C1 segment of cervical spinal cord (tissue), 14 donors: ENCODE results near the gene BABAM2.

Experiments
- DNase-seq, 14 donors: peaks; one replicate each; lab custom pipeline; 2025; lab: John Stamatoyannopoulos, UW

Gene BABAM2

DNA sequence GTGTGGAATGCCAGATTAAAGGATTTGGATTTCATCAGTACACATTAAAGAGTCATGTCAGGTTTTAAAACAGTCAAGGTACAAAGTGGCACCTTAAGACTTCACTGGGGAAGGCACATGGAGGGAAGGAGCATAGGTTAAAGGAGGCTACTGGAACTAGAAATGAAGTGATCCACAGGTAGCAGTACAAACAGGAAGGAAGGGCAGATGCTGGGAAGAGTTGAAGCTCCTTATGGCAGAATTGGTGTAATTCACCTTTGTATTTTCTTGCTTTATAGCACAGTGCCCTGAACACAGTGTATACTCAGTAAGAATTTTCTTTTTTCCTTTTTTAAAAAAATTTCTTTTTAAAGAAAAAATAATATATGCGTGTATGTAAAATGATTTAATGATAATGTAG lies 177.1 kb downstream of the BABAM2 start:
- no peak for DNase-seq

DNA sequence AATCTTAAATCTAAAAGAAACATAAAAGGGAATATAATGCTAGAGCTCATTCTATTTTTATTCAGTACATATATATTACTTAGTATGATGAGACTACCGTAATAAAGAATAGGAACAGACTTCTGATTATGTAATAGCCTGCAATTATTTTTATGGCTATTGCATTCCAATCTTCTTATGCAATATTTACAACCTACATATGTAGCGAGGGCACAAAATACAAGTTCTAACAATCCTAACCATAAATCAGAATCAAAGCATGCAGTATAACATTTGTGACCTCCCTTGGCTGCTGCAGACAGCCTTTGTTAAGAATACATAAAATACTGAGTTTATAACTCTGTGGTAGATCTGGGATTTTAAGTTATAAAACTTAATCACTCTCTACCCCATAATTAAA lies 177.6 kb downstream of the BABAM2 start:
- DNase-seq = no peak

DNA sequence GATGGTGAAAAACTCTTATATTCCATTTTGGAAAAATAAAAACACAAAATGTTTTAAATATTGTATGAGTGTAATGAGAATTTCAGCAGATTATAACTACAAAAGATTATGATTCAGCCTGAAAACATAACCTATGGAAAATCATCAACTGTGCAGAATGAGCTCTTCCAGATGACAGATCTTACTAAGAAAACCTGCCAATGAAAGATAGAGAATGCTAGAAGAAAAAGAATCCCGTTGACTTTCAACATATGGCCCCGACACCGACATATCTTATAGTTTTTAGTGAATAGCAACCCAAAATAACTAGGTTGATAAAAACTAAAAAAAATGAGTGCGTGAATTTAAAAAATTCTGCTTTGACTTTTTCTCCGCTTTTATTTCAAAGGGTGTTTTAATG lies 178.0 kb downstream of the BABAM2 start:
- no peak for DNase-seq

DNA sequence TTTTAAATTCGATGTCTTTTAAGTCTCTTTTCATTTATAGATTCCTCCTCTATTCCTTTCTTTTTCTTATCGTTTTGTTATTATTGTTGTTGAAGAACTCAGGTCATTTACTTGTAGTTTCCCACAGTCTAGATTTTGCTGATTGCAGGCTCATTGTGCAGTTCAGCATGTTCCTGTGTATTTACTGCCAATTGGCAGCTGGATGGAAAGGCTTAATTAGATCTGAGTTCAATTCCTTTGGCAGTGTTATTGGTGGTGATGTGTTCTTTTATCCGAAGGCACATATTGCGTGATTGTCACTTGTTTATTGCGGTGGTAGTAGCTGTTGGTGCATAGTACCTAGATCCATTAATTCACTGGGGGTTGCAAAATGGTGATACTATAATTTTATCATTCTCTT lies 180.7 kb downstream of the BABAM2 start:
- no peak for DNase-seq

DNA sequence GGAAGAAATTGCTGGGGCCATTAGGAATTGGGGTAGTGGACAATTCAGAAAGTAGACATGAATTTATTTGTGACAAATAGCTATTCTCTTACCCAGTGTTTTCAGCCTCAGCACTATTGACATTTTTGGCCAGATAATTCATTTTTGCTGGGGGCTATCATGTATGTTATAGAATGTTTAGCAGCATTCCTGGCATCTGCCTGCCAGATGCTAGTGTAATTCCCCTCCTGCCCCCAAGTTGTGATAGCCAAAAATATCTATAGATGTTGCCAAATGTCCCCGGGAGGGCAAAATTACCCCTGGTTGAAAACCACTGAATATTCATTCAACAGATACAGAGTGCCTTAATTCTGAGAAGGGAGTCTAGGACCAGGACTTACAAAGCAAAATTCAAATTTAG lies 183.6 kb downstream of the BABAM2 start:
- DNase-seq = no peak

DNA sequence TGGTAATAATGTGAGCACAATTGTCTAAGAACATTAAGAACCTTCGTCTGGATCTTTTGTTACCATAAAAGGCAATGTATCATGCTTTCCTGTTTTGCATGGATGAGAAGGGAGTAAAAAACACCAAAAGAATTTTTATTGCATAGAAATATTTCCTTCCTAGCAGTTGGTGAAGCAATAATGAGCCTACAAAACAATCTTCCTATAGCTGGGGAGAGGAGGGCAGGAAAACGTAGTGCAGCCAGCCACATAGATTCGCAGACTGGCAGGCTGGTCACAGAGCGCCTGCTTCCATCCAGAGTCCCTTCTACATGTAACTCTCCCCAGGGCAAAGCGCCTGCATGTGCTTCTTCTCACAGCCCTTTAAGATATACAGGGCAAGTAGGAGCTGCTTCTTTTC lies 190.4 kb downstream of the BABAM2 start:
- no peak for DNase-seq

DNA sequence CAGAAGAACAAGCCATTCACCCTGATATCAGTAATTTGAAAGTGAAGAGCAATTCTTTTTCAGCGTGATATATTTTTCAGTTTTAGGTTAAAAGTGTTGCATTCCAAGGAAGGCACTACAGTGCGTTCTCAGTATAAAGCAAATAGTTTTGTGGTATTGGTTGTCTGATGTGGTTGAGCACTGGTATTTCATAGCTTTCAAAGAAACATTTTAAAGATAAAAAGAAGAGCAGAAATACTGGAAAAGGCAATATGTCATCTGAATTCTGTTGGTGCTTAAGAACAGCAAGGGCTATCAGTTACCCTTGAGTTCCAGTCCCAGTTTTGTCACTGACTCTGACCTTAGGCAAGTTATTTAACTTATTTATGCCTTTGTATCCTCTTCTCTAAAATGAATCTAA lies 191.6 kb downstream of the BABAM2 start:
- DNase-seq = no peak

DNA sequence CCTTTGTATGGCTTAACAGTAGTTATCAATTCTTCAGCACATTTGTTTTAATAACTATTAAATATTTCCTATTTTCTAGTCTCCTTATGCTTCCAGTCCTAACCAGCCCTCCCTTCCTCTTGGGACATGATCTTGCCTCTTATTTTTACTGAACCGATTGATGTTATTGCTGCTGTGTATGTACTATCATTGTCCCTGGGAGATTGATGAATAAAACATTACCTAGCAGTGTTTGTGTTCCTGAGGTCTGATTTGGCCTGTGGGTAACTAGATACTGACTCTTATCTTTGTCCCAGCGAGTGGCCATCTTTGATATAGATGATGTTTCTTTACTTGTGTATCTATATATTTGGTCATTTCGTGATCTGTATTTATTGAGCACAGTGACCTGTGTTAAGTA lies 192.9 kb downstream of the BABAM2 start:
- DNase-seq = no peak

DNA sequence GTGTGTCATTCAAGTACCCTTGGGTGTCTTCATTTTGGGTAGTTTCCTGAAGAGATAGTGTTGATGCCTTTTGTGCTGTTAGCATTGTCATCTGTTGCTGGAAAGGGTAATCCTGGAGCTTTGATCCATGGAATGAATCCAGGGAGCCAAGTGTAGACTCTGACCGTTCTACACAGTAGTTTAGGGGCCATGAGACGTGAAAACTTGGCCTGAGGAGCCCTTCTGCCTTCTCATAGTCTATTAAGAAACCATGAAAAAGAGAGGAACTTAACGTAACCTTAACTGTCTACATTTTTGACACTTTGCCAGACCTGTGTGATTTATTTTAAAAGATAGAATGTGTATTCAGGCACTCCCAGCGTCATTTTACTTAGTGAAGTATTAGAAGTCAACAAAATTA lies 194.0 kb downstream of the BABAM2 start:
- DNase-seq = no peak

DNA sequence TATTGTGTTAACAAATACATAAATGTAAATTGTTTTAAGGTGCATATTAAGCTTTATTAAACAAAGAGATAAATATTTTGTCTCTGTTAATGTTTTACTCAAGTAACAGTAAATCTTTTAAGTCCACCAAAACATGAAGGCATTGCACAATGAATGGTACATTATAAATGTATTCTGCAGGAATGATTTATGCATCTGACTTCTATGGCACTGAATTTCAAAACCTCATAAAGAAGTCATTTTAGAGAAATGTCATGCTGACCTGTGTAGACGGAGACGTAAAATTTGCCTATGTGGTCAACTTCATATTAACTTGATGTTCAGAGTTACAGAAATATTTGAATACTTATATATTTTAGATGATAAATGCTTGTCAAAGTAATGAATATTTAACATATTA lies 194.7 kb downstream of the BABAM2 start:
- no peak for DNase-seq

DNA sequence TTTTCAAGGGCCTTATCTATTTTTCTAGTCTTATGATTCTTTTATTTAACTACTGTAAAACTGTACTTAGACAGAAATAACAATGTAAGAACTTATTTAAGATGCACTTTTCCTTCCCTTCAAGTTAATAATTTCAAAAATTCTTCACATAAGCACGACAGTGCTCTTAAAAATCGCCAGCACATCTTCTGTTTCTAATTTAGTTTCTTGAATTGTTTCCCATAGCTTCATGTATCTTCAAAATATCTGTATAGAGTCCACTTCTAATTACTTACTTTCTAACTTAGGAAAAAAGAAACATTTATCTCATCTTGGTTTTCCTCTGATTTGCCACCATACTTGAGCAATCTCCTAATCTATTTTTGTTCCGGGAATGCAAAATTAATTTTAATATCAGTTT lies 196.1 kb downstream of the BABAM2 start:
- no peak for DNase-seq

DNA sequence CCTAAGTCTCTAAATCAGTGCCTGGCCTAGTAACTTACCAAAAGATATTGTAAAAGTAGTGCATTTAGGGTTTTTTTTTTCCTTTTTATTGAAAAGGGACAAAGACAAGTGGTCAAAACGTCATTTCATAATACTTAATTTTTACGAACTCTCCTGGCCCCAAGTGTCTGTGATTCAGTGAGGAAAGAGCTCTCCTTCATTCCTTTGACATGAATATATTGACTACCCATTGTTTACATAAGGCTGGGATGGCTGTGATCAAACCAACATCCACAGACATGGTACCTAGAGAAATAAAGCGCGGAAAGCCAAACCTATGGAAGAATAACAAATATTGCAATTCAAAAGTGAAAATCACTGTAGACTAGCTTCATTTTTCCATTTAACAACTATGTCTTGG lies 198.4 kb downstream of the BABAM2 start:
- no peak for DNase-seq

DNA sequence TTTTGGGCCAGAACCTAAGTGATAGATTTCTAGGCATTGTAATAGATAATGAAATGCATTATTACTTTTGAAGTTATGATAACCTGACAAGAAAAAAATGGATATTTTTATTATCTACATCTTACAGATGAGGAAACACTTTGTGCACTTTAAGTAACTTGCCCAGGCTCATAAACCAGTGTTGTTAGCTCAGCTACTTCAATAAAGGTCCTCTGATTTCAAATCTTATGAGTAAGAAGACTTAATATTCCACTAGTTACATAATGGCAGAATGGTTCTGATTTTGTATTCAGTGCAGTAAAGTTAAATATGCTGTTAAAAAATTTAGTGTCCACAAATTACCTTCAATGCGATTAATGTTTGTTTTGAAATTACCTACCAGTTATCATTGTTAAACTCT lies 199.0 kb downstream of the BABAM2 start:
- no peak for DNase-seq

DNA sequence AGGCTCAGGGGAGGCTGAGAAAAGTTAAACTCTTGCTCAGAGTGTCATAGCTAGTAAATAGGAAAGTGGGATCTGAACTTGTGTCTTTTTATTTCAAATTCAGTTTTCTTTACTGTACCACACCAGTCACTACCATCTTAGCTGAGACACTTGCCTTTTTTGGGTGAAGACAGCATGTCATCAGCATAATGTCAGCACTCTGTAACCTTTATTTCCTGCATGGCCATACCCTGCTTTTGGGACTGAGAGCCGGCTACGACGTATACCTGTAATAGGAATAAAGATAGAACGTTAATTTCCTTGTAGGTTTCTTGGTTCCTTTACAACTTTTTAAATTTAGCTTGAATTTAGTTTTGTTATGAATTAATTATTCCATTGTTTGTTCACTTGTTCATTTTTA lies 202.8 kb downstream of the BABAM2 start:
- DNase-seq = no peak

DNA sequence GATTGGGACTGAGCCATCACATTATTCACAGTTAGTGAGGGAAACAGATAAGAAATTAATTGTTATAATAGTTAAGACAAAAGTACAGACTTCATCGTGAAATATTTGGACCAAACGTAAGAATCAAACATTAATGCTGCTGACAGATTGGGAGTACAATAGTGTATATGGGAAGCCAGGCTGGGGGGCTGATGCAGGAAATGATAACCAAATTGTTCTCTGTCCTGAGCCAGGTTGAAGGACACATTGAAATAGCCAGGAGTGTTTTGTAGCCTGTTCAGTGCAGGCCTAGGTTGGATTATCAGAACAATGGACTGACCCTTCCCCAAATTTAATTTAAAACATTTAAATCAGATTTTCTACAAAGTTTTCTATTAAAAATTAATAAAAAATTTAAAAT lies 203.2 kb downstream of the BABAM2 start:
- DNase-seq = no peak

DNA sequence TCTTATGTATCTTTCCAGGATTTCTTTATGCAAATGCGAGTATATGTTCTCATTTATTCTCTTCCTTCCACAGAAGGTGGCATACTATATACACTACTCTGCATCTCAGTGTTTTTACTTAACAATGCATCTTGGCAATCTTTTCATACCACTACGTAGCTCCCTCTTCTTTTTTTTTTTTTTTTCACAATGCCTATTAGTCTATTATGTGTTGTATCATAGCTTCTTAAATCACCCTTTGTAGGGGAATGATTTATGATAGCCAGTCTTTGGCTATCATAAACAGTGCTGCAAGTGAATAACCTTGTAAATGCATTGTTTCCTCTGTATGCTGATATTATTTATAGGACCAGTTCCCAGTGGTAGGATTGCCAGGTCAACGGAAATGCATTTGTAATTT lies 204.2 kb downstream of the BABAM2 start:
- DNase-seq = no peak

DNA sequence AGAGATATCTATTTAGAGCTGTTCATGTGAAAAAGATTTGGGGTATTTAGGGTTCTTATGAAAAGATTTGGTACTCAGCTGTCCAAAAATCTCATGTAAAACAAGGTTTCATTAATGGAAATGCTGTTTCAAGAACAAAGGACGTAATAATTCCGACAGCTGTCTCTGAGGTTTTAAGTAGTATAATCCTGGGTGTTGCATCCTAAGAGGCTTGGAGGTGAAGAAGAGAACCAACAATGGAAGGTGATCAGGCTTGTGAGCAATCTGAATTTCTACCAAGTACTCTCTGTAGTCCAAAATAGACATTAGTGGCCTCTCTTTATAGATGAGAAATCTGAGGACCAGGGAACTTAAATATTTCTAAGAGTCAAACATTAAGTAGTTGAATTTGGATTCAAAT lies 205.1 kb downstream of the BABAM2 start:
- DNase-seq = no peak

DNA sequence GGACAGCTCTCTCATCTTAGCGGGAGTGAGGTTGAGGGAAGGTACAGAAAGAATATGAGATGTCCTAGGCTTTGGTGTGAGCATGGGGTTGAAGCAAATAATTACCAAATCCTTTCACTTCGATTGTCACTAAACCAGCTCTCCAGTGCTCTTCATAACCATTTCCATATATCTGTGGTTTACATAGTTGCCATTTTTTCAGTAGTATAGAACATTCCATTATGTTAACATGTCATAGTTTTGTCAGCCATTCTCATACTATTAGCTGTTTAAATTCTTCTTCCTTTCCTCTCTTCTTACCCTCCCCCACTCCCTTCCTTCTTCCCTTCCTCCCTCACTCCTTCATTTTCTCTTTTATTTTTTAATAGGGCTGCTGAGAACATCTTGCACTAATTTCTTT lies 205.9 kb downstream of the BABAM2 start:
- no peak for DNase-seq

DNA sequence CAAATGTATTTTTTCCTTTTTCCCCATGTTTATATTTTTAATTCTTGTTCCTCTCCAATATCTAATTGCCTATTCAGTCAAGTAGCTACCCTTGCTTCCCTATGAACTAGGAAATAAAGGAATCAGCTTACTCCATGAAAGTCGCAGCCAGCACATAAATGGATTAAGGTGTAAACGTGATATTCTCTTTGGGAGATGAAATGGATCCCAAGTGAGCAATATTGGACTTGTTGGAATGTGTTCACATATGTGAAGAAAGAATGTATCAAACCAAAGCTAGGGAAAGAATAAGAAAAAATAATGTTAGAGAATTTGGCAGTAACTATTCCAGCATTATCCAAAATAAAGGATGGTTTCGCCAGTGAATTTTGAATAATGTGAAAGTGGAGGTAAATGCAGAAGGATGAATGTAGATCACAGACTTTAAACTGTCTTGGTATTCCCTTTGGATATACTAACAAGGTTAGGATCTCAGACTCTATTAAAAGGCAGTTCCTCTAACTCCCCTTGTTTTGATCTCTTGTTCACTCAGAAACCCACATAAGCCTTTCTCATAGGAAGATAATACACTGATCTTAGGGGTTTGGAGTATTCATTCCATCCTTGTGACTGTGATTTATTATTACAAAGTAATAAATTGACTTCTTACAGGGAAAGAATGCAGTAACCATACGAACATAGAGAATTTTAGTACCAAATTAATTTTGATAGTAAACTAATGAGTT lies 208.1 kb downstream of the BABAM2 start:
- DNase-seq = no peak

DNA sequence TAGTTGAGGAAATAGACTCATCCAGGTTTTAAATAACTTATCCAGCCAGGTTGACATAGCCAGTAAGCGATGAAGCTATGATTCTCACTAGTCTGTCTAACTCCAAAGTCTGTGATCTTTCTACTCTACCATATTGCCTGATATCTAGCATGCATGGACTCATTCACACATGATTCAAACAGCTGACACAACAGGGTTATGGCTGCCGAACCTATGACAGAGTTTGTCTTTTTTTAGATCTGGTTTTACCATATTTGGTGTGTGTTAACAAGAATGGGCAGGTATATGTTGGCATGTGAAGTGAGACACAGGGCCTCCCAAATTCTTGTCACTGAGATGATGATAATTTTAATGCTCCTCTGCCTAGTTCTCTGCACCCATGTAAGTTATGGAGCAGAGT lies 210.6 kb downstream of the BABAM2 start:
- no peak for DNase-seq

DNA sequence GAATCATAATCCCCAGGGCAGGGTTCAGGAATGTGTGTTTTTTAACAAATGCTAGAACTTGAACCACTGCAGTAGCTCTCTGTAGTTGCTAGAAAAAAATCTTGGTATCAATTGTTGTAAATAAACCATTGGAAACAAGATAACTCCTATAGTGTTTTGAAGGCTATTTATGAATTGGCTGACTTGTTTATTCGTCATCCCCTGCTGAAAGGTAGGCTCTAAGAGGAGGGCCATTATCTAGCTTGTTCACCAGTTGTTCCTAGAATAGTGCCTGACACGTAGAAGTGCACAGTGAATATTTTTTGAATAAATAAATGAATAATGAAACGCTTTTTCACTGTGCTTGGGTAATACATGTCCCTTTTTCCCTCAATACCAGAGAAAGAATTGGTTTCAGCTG lies 211.4 kb downstream of the BABAM2 start:
- DNase-seq = no peak

DNA sequence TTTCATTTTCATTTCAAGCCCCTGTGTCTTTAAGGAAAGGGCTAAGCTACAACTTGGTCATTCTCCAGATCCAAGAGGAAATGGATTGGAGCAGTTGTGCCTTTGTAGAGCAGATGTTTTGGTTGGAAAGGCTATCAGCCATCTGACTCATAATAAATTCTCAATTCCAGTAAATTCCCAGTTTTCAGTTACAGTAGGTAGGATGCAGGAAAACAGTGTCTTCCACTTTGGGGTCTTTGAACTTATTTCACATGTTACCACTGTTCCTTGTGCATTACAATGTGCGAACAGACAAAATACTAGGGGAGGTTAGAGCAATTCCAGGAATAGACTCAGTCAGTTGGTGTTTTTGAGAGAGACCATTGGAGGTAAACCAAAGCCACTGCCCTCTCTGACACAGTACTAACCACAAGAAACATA lies 211.9 kb downstream of the BABAM2 start:
- no peak for DNase-seq

DNA sequence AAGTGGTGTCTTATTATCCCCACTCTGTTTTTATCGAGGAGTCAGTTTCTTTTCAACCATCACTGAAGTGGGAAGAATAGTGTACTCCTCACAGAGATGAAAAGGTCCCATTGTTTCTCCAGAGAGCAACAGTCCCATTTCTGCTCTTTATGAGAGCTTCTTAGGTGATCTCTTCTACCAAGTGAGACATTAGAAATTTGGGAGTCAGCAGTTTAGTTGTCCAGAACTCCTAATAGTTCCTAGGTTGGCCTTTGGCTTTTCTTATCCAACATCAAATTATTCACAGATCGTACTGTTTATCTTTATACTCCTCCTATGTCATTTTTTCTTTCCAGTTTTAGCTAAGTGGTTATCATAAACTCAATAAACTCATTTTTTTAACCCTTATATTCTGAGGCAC lies 213.1 kb downstream of the BABAM2 start:
- DNase-seq = no peak

DNA sequence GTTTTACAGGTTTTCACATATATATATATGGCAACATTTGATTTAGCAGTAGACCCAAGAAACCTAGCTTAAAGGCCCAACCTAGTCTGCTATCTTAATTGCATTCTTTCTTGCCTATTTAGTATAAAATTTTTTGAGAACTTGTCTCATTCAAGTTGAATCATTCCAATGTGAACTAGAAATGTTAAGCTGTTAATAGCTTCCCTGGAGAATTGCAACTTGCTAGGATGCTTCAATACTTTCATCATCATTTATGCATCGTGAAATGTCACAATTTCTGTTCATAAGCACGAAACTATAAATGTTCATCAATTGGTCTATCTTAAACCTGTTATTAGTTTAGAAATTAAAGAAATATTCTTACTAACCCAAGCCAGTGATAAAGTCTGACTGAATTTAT lies 217.6 kb downstream of the BABAM2 start:
- DNase-seq = no peak
